Naive thymus-derived CD4-positive, alpha-beta T cell (primary cell): Measurements from ENCODE around the gene ZNF318. TPM values are rescaled to one million over a fixed set of nuclear protein-coding genes. Genes with fewer than 3 reads are reported as not detected.

Source experiments
- ATAC-seq: fragments of 150-1000 bp; cut with Tn5 transposase; 2 replicates; pipeline ENCODE4 v1.10.0; 2021; ENCODE audit warnings: mild to moderate bottlenecking, moderate library complexity
- CTCF ChIA-PET: fragments of 350-600 bp; sonication (Branson Sonifier 250); formaldehyde crosslinking; loops from one replicate; lab custom pipeline; 2021; ENCODE audit warnings: antibody characterized with exemption; lab: Charles Lee
- POLR2A ChIA-PET: fragments of 350-600 bp; sonication (Branson Sonifier 250); formaldehyde crosslinking; loops from one replicate; lab custom pipeline; 2021; ENCODE audit warnings: antibody characterized with exemption, inconsistent platforms; lab: Charles Lee
- DNase-seq, 9 donors: peaks; one replicate each; pipeline versions ENCODE4 v3.0.0 to v3.0.0-alpha.2; 2020 to 2022; ENCODE audit warnings: mixed read lengths in 1 of 9
- H3K27ac ChIP-seq: one replicate; pipeline ENCODE4 v1.7.0; 2013; ENCODE audit warnings: mild to moderate bottlenecking, low read depth, low read length, moderate library complexity
- H3K27me3 ChIP-seq, 2 donors: one replicate each; pipeline ENCODE4 v1.7.0; 2013; ENCODE audit warnings: low read length in 2 of 2, mild to moderate bottlenecking in 2 of 2, moderate library complexity in 2 of 2; ENCODE audit not compliant: control insufficient read depth in 2 of 2, insufficient read depth in 2 of 2
- H3K36me3 ChIP-seq, 3 experiments: 1 replicate in 2 of 3; 2 replicates in 1 of 3; pipeline ENCODE4 v1.7.0; 2013; ENCODE audit warnings: low read length in 3 of 3, mild to moderate bottlenecking in 3 of 3, moderate library complexity in 1 of 3; ENCODE audit not compliant: insufficient read depth in 3 of 3, control insufficient read depth in 2 of 3
- H3K4me1 ChIP-seq, 2 donors: one replicate each; pipeline ENCODE4 v1.7.0; 2013; ENCODE audit warnings: low read length in 2 of 2, mild to moderate bottlenecking in 2 of 2, moderate library complexity in 1 of 2; ENCODE audit not compliant: control insufficient read depth in 2 of 2, insufficient read depth in 2 of 2
- H3K4me3 ChIP-seq: 2 replicates; pipeline ENCODE4 v1.7.0; 2013; ENCODE audit warnings: mild to moderate bottlenecking, low read length
- H3K9me3 ChIP-seq, 3 experiments: 1 replicate in 2 of 3; 2 replicates in 1 of 3; pipeline ENCODE4 v1.7.0; 2013; ENCODE audit warnings: low read length in 3 of 3; ENCODE audit not compliant: control insufficient read depth in 2 of 3
- H3K27ac Mint-ChIP-seq, 9 donors: one replicate each; pipeline ENCODE4 v1.8.0; 2020 to 2022; ENCODE audit warnings: mixed read lengths in 9 of 9, mild to moderate bottlenecking in 8 of 9, moderate library complexity in 5 of 9, inconsistent platforms in 2 of 9
- H3K27me3 Mint-ChIP-seq, 5 donors: one replicate each; pipeline ENCODE4 v1.8.0; 2021 to 2022; ENCODE audit warnings: mixed read lengths in 5 of 5, mild to moderate bottlenecking in 1 of 5
- H3K36me3 Mint-ChIP-seq, 5 donors: one replicate each; pipeline ENCODE4 v1.8.0; 2020 to 2022; ENCODE audit warnings: mixed read lengths in 5 of 5, mild to moderate bottlenecking in 3 of 5, inconsistent platforms in 1 of 5
- H3K4me1 Mint-ChIP-seq, 7 donors: one replicate each; pipeline ENCODE4 v1.8.0; 2020 to 2022; ENCODE audit warnings: mixed read lengths in 7 of 7, mild to moderate bottlenecking in 3 of 7, inconsistent platforms in 1 of 7
- H3K4me3 Mint-ChIP-seq, 10 donors: one replicate each; pipeline ENCODE4 v1.8.0; 2020 to 2022; ENCODE audit warnings: mild to moderate bottlenecking in 10 of 10, mixed read lengths in 10 of 10, moderate library complexity in 6 of 10, inconsistent platforms in 2 of 10
- H3K9me3 Mint-ChIP-seq, 11 donors: one replicate each; pipeline ENCODE4 v1.8.0; 2020 to 2022; ENCODE audit warnings: mixed read lengths in 11 of 11, mild to moderate bottlenecking in 4 of 11, inconsistent platforms in 1 of 11, moderate library complexity in 1 of 11
- intact Hi-C, 2 donors: fragments of 100-400 bp; cut with micrococcal nuclease; formaldehyde crosslinking; loops; one replicate each; pipeline ENCODE4 v1.15.1; 2023
- polyA plus RNA-seq, 2 donors: library from polyadenylated mRNA; unstranded; fragments of 300-500 nt; fragmentation: Illumina TruSeq; gene quantifications; one replicate each; pipeline ENCODE4 v1.2.3, GENCODE V29; 2021
- total RNA-seq, 6 experiments: library from RNA in 5 of 6; stranded (reverse) in 5 of 6; gene quantifications; 1 replicate in 5 of 6; 2 replicates in 1 of 6; pipeline ENCODE4 v1.2.3 and lab custom pipeline; 2021 to 2026

The ZNF318 gene
- total and polyA plus RNA-seq, 7 experiments from 2014 or later: 6.9 to 40.2 (median 28.3) TPM

DNA sequence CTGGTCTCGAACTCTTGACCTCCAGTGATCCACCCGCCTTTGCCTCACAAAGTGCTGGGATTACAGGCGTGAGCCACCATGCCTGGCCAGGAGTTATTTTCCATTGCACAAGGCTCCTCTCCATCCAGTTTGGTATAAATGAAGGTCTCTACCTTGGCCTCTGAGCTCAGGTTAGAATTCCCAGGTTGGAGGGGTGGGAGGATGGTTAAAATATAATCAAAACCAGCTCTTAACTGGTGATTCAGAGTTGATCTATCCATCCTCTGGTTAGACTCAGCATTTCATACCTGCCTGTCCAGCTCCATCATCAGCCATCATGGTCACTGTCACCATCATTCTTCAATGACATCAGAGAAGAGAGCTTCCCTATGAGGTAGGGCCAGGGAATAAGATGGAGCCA lies 74.0 kb downstream of the ZNF318 start:
- ATAC-seq: no peak
- Histone ChIP-seq H3K4me1 (no peaks in the 10 kb centered on the region), H3K27me3 (no peaks in the 10 kb centered on the region), H3K4me3 (no peak overlapping the region), H3K27ac (no peak overlapping the region), H3K36me3 (no peaks in the 10 kb centered on the region), H3K9me3 (no peaks in the 10 kb centered on the region)
- CTCF ChIA-PET: interaction anchor here (0.6 to 1.3 kb wide), 3 partner anchors 11 to 321 kb away, joined by 3 read pairs; no protein-coding TSS in a partner anchor
- H3K27me3 Mint-ChIP-seq: peaks cover 0 to 17% (median 7%) of the 10 kb centered on the region in 5 donors
- no peak overlapping the region for H3K4me3 Mint-ChIP-seq
- intact Hi-C loops: no loop called here
- no peaks in the 10 kb centered on the region for H3K9me3 Mint-ChIP-seq
- H3K36me3 Mint-ChIP-seq: no peaks in the 10 kb centered on the region
- H3K27ac Mint-ChIP-seq: no peak overlapping the region
- POLR2A ChIA-PET: no interaction called here
- peaks cover 0 to 7% (median 0%) of the 10 kb centered on the region in 7 donors for H3K4me1 Mint-ChIP-seq
- DNase-seq: no peak

DNA sequence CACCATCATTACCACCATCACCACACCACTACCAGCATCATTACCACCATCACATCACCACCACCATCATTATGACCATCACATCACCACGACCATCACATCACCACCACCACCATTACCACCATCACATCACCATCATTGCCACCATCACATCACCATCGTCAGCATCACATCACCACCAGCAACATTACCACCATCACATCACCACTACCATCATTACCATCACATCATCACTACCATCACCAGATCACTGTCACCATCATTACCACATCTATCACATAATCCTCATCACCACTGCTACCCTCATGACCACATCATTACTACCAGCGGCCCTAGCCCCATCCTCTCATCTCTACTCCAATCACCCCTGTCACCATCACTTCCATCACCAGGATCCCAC lies 74.9 kb downstream of the ZNF318 start:
- Mint-ChIP-seq H3K4me3 (no peak overlapping the region), H3K27ac (no peak overlapping the region), H3K36me3 (no peaks in the 10 kb centered on the region), H3K9me3 (no peaks in the 10 kb centered on the region), H3K27me3 (peaks cover 0 to 18% (median 4%) of the 10 kb centered on the region in 5 donors), H3K4me1 (no peaks in the 10 kb centered on the region)
- ATAC-seq: no peak
- POLR2A ChIA-PET: no interaction called here
- H3K9me3 ChIP-seq: no peaks in the 10 kb centered on the region
- H3K4me3 ChIP-seq: no peak overlapping the region
- no peak overlapping the region for H3K27ac ChIP-seq
- H3K36me3 ChIP-seq: no peaks in the 10 kb centered on the region
- no peaks in the 10 kb centered on the region for H3K4me1 ChIP-seq
- intact Hi-C loops: no loop called here
- CTCF ChIA-PET: no interaction called here
- H3K27me3 ChIP-seq: no peaks in the 10 kb centered on the region
- DNase-seq: no peak

DNA sequence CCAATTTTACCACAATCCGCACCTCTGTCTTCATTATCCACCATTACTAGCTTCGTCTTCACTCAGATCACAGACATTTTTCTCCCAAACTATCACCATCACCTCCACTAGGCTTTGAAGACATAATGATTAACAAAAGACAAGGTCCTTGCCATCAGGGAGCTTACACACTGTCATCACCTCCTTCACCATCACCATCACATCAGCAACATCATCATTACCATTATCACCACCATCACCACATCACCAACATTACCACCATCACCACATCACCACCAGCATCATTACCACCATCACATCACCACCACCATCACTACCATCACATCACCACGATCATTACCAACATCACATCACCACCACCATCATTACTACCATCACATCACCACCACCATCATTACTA lies 75.7 kb downstream of the ZNF318 start:
- no peaks in the 10 kb centered on the region for H3K36me3 ChIP-seq
- no peaks in the 10 kb centered on the region for H3K27me3 ChIP-seq
- ChIA-PET POLR2A (no interaction called here), CTCF (no interaction called here)
- H3K27ac ChIP-seq: no peak overlapping the region
- no peak overlapping the region for H3K4me3 Mint-ChIP-seq
- intact Hi-C loops: no loop called here
- no peaks in the 10 kb centered on the region for H3K9me3 ChIP-seq
- no peak overlapping the region for H3K4me3 ChIP-seq
- peaks cover 0 to 18% (median 3%) of the 10 kb centered on the region in 5 donors for H3K27me3 Mint-ChIP-seq
- DNase-seq (no peak), ATAC-seq (no peak)
- H3K27ac Mint-ChIP-seq: no peak overlapping the region
- H3K4me1 Mint-ChIP-seq: no peaks in the 10 kb centered on the region
- no peaks in the 10 kb centered on the region for H3K4me1 ChIP-seq
- H3K36me3 Mint-ChIP-seq: no peaks in the 10 kb centered on the region
- no peaks in the 10 kb centered on the region for H3K9me3 Mint-ChIP-seq

DNA sequence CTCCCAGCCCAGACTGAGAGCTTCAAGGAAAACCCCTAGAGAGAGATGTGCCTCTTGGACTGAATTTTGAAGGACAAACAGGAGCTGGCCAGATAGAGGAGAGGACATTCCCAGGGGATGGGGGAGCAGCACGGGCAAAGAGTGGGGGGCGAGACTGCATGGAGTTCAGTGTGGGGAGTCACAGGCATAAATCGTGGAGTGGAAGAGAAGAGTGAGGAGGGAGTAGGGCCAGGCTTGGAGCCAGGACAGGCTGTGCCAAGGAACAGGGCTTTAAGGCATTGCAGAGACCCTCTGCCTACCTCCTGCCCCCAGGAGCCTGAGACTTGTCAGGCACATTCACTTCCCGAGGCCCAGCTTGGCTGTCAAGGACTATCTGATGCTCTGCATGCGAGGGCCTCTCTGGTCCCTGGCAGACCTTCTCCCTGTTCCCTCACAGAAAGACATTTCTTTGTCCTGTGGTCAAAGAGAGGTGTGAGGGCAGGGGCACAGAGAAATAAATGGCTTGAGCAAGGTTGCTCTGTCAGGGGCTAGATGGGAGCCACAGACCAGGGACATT lies 76.6 kb downstream of the ZNF318 start:
- Histone ChIP-seq H3K4me3 (no peak overlapping the region), H3K27me3 (no peaks in the 10 kb centered on the region), H3K27ac (no peak overlapping the region), H3K9me3 (no peaks in the 10 kb centered on the region), H3K36me3 (no peaks in the 10 kb centered on the region), H3K4me1 (no peaks in the 10 kb centered on the region)
- Mint-ChIP-seq H3K36me3 (no peaks in the 10 kb centered on the region), H3K4me1 (no peaks in the 10 kb centered on the region), H3K27ac (no peak overlapping the region), H3K9me3 (no peaks in the 10 kb centered on the region), H3K4me3 (no peak overlapping the region), H3K27me3 (peaks cover 0 to 23% (median 0%) of the 10 kb centered on the region in 5 donors)
- POLR2A ChIA-PET: no interaction called here
- CTCF ChIA-PET: no interaction called here
- intact Hi-C loops: no loop called here
- DNase-seq (no peak), ATAC-seq (no peak)

DNA sequence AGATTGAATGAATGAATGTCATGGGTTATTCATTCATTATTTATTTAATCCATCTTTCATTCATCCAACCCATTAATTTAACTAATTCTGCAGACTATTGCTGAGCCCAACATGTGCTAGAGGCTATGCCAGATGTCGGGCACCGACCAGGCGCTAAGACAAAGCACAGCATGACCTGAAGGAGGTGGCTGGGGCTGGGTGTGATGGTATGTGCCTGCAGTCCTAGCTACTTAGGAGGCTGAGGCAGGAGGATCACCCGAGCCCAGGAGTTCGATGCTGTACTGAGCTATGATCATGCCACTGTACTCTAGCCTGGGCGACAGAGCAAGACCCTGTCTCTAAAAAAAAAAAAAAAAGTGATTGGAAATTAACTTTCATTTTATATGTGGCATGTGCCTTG lies 77.1 kb downstream of the ZNF318 start:
- Histone ChIP-seq H3K36me3 (no peaks in the 10 kb centered on the region), H3K4me3 (no peak overlapping the region), H3K9me3 (no peaks in the 10 kb centered on the region), H3K27ac (no peak overlapping the region), H3K4me1 (no peaks in the 10 kb centered on the region), H3K27me3 (no peaks in the 10 kb centered on the region)
- intact Hi-C loops: no loop called here
- no peak for ATAC-seq
- Mint-ChIP-seq H3K27me3 (peaks cover 0 to 27% (median 0%) of the 10 kb centered on the region in 5 donors), H3K36me3 (no peaks in the 10 kb centered on the region), H3K9me3 (no peaks in the 10 kb centered on the region), H3K27ac (no peak overlapping the region), H3K4me3 (no peak overlapping the region), H3K4me1 (no peaks in the 10 kb centered on the region)
- POLR2A ChIA-PET: interaction anchor here (0.6 kb wide), 1 partner anchor 45 kb away, joined by 3 read pairs; no protein-coding TSS in a partner anchor
- DNase-seq: no peak
- CTCF ChIA-PET: no interaction called here

DNA sequence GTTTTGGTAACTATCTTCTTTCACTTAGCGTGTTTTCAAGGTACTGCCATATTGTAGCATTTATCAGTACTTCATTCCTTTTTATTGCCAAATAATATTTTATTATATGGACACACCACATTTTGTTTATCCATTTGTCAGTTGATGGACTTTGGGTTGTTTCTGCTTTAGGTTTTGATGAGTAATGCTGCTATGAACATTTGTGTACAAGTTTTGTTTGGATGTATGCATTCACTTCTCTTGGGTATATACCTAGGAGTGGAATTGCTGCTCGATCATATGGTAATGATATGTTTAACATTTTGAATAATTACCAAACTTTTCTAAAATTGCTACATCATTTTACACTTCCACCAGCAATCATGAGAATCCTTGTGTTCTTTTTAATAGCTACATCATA lies 77.7 kb downstream of the ZNF318 start:
- POLR2A ChIA-PET: interaction anchor here (0.6 kb wide), 1 partner anchor 45 kb away, joined by 3 read pairs; no protein-coding TSS in a partner anchor
- H3K27me3 Mint-ChIP-seq: peaks cover 0 to 31% (median 5%) of the 10 kb centered on the region in 5 donors
- CTCF ChIA-PET: interaction anchor here (0.7 kb wide), 1 partner anchor 478 kb away, joined by 3 read pairs; no protein-coding TSS in a partner anchor

DNA sequence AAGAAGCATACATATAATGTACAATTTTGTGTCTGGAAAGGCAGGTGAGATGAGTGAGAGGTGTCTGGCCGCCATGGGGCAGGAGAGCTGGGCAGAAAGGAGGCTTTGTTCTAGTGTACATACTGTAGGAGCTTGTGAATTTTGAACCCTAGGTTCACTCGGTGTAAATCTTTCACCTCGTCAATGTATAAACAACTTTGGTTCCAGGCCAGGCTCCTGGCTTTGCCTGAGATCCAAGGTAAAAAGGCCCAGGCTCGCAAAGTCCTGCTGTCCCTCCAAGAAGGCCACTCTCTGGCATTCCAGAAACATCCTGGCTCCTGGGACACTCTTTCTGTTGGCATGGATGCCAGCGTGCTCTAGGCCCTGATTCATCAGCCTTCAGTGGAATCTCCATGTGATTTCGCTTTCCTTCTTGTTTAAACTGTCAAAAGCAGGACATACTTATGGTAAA lies 78.5 kb downstream of the ZNF318 start:
- Histone ChIP-seq H3K27me3 (no peaks in the 10 kb centered on the region), H3K4me3 (no peak overlapping the region), H3K27ac (no peak overlapping the region), H3K36me3 (no peaks in the 10 kb centered on the region), H3K4me1 (no peaks in the 10 kb centered on the region), H3K9me3 (no peaks in the 10 kb centered on the region)
- POLR2A ChIA-PET: no interaction called here
- no peak for ATAC-seq
- H3K4me3 Mint-ChIP-seq: no peak overlapping the region
- H3K36me3 Mint-ChIP-seq: no peaks in the 10 kb centered on the region
- CTCF ChIA-PET: no interaction called here
- DNase-seq: no peak
- H3K27me3 Mint-ChIP-seq: peaks cover 0 to 31% (median 7%) of the 10 kb centered on the region in 5 donors
- H3K4me1 Mint-ChIP-seq: no peaks in the 10 kb centered on the region
- intact Hi-C loops: no loop called here
- H3K27ac Mint-ChIP-seq: peak overlapping the region in 1 of 9 donors; percentile 0
- no peaks in the 10 kb centered on the region for H3K9me3 Mint-ChIP-seq

More for the DNA sequence above, 77.7 kb downstream of the ZNF318 start:
- Mint-ChIP-seq H3K27ac (no peak overlapping the region), H3K4me1 (no peaks in the 10 kb centered on the region), H3K4me3 (no peak overlapping the region), H3K36me3 (no peaks in the 10 kb centered on the region), H3K9me3 (no peaks in the 10 kb centered on the region)
- intact Hi-C loops: no loop called here
- no peak overlapping the region for H3K4me3 ChIP-seq
- H3K9me3 ChIP-seq: no peaks in the 10 kb centered on the region
- no peaks in the 10 kb centered on the region for H3K36me3 ChIP-seq
- H3K27me3 ChIP-seq: no peaks in the 10 kb centered on the region
- H3K27ac ChIP-seq: no peak overlapping the region
- no peaks in the 10 kb centered on the region for H3K4me1 ChIP-seq
- DNase-seq (no peak), ATAC-seq (no peak)
